ENCODE measurements around the gene ZBTB7C. TPM values are rescaled to one million over a fixed set of nuclear protein-coding genes. Genes with fewer than 3 reads are reported as not detected.
A peak's percentile ranks its signal among the peaks of the same experiment; 100 is the strongest.

ZBTB7C gene
- total RNA-seq, 4 donors from 2014 or later, result 26.0 to 50.6 (median 46.2) TPM

DNA sequence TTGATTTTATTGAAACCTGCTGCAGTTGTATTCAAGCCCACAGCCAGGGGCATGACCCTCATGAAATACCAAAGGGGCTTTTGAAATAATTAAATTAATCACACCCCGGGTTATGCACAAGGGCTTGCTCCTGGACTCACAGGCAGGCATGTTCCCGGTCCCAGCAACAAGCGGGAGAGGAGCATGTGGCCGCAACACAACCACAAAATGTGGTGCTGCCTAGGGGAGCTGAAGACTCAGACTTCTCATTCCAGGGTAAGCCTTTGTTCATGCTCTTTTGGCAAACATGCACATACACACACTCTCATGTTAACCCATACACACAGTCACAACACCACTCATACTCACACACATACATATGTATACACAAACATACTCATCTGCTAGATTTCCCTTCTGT, 245.1 kb downstream of the ZBTB7C start:
- 75% methylated on average over 4 of the region's 4 CpGs for WGBS
- Histone ChIP-seq H3K9me3 (no peaks in the 10 kb centered on the region), H3K4me1 (peaks cover 60% of the 10 kb centered on the region), H3K27ac (no peak overlapping the region), H3K36me3 (no peaks in the 10 kb centered on the region), H3K27me3 (no peaks in the 10 kb centered on the region), H3K4me3 (no peak overlapping the region)
- TF ChIP-seq POLR2A (IDR thresholded peaks at IDR 0.05) (no peak), POLR2AphosphoS5 (IDR thresholded peaks at IDR 0.05) (no peak)
- TF ChIP-seq, protein P1, sequence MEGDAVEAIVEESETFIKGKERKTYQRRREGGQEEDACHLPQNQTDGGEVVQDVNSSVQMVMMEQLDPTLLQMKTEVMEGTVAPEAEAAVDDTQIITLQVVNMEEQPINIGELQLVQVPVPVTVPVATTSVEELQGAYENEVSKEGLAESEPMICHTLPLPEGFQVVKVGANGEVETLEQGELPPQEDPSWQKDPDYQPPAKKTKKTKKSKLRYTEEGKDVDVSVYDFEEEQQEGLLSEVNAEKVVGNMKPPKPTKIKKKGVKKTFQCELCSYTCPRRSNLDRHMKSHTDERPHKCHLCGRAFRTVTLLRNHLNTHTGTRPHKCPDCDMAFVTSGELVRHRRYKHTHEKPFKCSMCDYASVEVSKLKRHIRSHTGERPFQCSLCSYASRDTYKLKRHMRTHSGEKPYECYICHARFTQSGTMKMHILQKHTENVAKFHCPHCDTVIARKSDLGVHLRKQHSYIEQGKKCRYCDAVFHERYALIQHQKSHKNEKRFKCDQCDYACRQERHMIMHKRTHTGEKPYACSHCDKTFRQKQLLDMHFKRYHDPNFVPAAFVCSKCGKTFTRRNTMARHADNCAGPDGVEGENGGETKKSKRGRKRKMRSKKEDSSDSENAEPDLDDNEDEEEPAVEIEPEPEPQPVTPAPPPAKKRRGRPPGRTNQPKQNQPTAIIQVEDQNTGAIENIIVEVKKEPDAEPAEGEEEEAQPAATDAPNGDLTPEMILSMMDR (IDR thresholded peaks at IDR 0.05), result no peak
- peak in 1 of 2 donors; percentile 54 for DNase-seq (ENCODE audit: low spot score in 2 of 2)

DNA sequence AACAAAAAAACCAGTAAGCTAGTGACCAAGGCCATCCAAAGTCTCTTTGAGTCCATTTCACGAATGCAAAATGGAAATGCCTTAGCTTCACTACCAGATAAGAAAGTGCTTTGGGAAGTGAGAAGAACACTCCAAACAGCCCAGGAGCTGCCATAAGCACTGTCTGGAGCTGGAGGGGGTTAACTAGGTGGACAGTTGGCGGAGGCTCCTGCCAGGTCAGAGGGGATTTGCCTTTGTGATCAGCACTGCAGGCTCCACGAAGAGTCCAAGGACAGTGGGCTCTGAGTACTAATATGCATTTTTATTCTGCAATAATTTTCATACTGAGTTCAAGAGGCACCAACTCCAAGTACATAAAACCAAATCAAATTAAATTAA, 245.5 kb downstream of the ZBTB7C start:
- no peak for TF ChIP-seq EP300 (IDR thresholded peaks at IDR 0.05)
- TF ChIP-seq, protein P1 (IDR thresholded peaks at IDR 0.05), result no peak
- TF ChIP-seq POLR2AphosphoS5 (IDR thresholded peaks at IDR 0.05), result no peak
- TF ChIP-seq POLR2A (IDR thresholded peaks at IDR 0.05), result no peak

DNA sequence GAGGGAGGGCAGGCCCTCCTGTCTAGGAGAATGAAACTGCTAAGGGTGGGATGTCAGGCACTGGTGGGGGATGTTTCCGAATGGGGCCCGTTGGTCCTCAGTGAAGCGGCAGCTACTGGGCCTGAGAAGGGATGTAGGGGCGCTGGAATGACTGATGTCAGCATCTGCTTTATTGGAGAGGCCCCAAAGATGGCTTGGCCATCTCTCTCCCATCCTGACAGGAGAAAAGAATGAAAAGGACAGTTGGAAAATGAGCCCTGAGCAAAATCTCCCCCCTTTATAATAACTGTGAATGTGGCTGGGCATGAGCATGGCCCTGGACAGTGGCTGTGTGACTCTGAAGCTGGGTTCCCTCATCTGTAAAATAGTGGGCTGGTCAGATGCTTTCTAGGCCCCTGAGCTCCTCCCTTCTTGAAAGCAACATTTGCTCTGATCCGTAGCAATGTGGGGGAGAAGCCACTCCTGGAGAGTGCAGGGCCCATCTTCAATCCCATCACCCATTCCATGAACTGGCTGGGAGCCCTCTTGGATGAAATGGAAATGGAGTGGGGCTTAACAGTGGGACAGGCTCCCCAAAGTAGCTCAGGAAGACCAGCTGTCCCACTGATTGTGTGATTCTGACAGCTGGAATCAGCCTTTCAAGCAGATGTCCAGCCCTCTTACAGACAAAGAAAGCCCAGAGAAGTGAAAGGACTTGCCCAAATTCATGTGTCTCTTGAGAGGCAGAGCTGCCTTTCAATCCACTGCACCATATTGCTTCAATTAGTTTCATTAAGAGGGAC, 246.0 kb downstream of the ZBTB7C start:
- H3K4me1 ChIP-seq, result peaks cover 70% of the 10 kb centered on the region
- H3K9me3 ChIP-seq, result no peaks in the 10 kb centered on the region
- 83% methylated on average over 5 of the region's 5 CpGs for WGBS
- DNase-seq (ENCODE audit: low spot score in 2 of 2), result peak in 1 of 2 donors; percentile 60
- TF ChIP-seq, protein P1 (IDR thresholded peaks at IDR 0.05), result no peak
- TF ChIP-seq POLR2A (IDR thresholded peaks at IDR 0.05), result no peak
- TF ChIP-seq EP300 (IDR thresholded peaks at IDR 0.05), result no peak
- TF ChIP-seq POLR2AphosphoS5 (IDR thresholded peaks at IDR 0.05), result no peak
- no peak overlapping the region for H3K4me3 ChIP-seq
- H3K27me3 ChIP-seq, result no peaks in the 10 kb centered on the region
- no peak overlapping the region for H3K27ac ChIP-seq
- H3K36me3 ChIP-seq, result no peaks in the 10 kb centered on the region

More for the DNA sequence above, 245.5 kb downstream of the ZBTB7C start:
- no peaks in the 10 kb centered on the region for H3K36me3 ChIP-seq
- H3K4me1 ChIP-seq, result peaks cover 64% of the 10 kb centered on the region
- H3K27me3 ChIP-seq, result no peaks in the 10 kb centered on the region
- H3K27ac ChIP-seq, result no peak overlapping the region
- no peak overlapping the region for H3K4me3 ChIP-seq
- 60% methylated on average over 3 of the region's 3 CpGs for WGBS
- H3K9me3 ChIP-seq, result no peaks in the 10 kb centered on the region
- DNase-seq (ENCODE audit: low spot score in 2 of 2), result peak in 1 of 2 donors; percentile 23

DNA sequence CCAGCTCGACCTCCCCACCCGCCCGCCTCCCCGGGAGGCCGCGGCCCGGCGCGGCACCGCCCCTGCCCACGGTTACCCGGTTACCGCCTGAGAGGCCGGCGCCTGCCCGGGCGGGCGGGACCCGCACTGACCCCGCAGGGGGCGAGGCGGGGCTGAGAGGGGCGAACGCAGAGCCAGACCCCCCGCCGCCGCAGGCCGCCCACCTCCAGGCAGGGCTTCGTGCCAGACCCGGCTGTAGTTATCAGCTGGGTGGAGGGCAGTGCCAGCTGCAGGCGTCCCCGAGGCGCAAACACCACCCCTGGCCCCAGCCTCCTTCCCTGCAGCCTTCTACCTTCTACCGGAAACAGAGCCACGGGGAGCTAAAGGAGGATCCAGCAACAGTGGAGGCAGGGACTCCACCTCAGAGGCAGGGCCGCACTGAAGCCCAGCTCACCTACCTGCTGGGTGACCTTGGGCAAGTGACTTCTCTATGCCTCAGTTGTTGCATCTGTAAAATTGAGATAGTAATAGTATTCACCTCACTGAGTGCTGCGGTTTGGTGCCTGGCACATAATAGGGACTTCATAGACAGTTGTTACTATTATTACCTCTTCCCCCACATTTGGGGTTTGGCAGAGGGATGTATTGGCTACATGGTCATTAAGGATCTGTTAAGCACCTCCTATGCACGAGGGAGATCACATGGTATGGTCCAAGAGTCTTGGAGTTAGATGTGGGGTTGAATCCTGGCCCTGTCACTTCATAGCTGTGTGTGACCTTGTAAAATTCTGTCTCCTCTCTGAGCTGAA, 247.1 kb downstream of the ZBTB7C start:
- Histone ChIP-seq H3K27me3 (no peaks in the 10 kb centered on the region), H3K4me1 (peaks cover 74% of the 10 kb centered on the region), H3K27ac (peak overlapping the region; percentile 94), H3K4me3 (peak overlapping the region; percentile 55), H3K36me3 (no peaks in the 10 kb centered on the region), H3K9me3 (no peaks in the 10 kb centered on the region)
- peak in 1 of 2 donors; percentile 78 for DNase-seq (ENCODE audit: low spot score in 2 of 2)
- TF ChIP-seq POLR2AphosphoS5 (IDR thresholded peaks at IDR 0.05) (no peak), POLR2A (IDR thresholded peaks at IDR 0.05) (no peak), EP300 (IDR thresholded peaks at IDR 0.05) (no peak)
- TF ChIP-seq, protein P1 (IDR thresholded peaks at IDR 0.05), result no peak
- WGBS, result 20% methylated on average over 4 of the region's 38 CpGs
